Medulla oblongata (tissue), 1 donor: ENCODE data around the gene CERS5.
A peak's percentile ranks its signal among the peaks of the same experiment; 100 is the strongest.
"Not testable (repeated sequence)": the region's sequence is repeated elsewhere in the genome, so short reads cannot be mapped to it uniquely, and the experiment has no call there.

Experiments
- DNase-seq: peaks from one replicate; pipeline ENCODE4 v3.0.0-alpha.2; 2015; ENCODE audit errors: extremely low spot score

CERS5 gene

GRCh38 chr12:50103767-50104321 lies 63.3 kb downstream of the CERS5 start, which contains the start of gene GPD1:
GPD1 (plus strand) TSS chr12:50104008; CDS start chr12:50104051, 43 bp downstream.
- peak; percentile 83 for DNase-seq

- no peak for DNase-seq
Measured at GRCh38 chr12:50103351-50103750, 63.8 kb downstream of the CERS5 start.

GRCh38 chr12:50102646-50103309 lies 64.4 kb downstream of the CERS5 start:
- DNase-seq: no peak

- DNase-seq: peak; percentile 72
Measured at GRCh38 chr12:50102131-50102531, 65.0 kb downstream of the CERS5 start.

- DNase-seq: peak; percentile 42
Measured at GRCh38 chr12:50101663-50102062, 65.5 kb downstream of the CERS5 start.

- no peak for DNase-seq
Measured at GRCh38 chr12:50100561-50100960, 66.6 kb downstream of the CERS5 start.

- no peak for DNase-seq
Measured at GRCh38 chr12:50099302-50100008, 67.7 kb downstream of the CERS5 start.

- no peak for DNase-seq
Measured at GRCh38 chr12:50097952-50098351, 69.2 kb downstream of the CERS5 start.

- DNase-seq: no peak
Measured at GRCh38 chr12:50090391-50090790, 76.8 kb downstream of the CERS5 start.

- DNase-seq: no peak
Measured at GRCh38 chr12:50089730-50090129, 77.4 kb downstream of the CERS5 start.

- DNase-seq: peak; percentile 80
Measured at GRCh38 chr12:50088577-50089335, 78.4 kb downstream of the CERS5 start.

GRCh38 chr12:50087995-50088394 lies 79.2 kb downstream of the CERS5 start:
- DNase-seq: peak; percentile 40

GRCh38 chr12:50087151-50087550 lies 80.0 kb downstream of the CERS5 start:
- DNase-seq: no peak

GRCh38 chr12:50086148-50086547 lies 81.0 kb downstream of the CERS5 start:
- DNase-seq: no peak

- DNase-seq: no peak
Measured at GRCh38 chr12:50085615-50086072, 81.5 kb downstream of the CERS5 start.

GRCh38 chr12:50084775-50085614 lies 82.2 kb downstream of the CERS5 start, which contains the start of gene SMARCD1:
SMARCD1 (plus strand) TSS chr12:50085342; CDS start chr12:50085370, 28 bp downstream.
- peak; percentile 97 for DNase-seq

GRCh38 chr12:50084409-50084774 lies 82.8 kb downstream of the CERS5 start:
- not testable (repeated sequence) for DNase-seq

GRCh38 chr12:50083301-50083700 lies 83.9 kb downstream of the CERS5 start:
- DNase-seq: no peak

- no peak for DNase-seq
Measured at GRCh38 chr12:50082644-50083043, 84.5 kb downstream of the CERS5 start.

- DNase-seq: no peak
Measured at GRCh38 chr12:50081096-50081808, 85.9 kb downstream of the CERS5 start.
